ENCODE results near the gene PPM1E.

- TF ChIP-seq POLR2A (IDR thresholded peaks at IDR 0.05): no peak
- no peak for TF ChIP-seq CTCF (IDR thresholded peaks at IDR 0.05)
Measured at GRCh38 chr17:58753026-58753425, 2.6 kb upstream of the PPM1E start.

Data from transverse colon (tissue), 3 donors.